ENCODE measurements around the gene GPC6.

The GPC6 gene

GRCh38 chr13:93752541-93752940 is 525.9 kb downstream of the GPC6 start:
- no peak for DNase-seq (ENCODE audit: low spot score in 2 of 2)
- Mint-ChIP-seq H3K4me3 (no peak overlapping the region), H3K4me1 (no peaks in the 10 kb centered on the region), H3K27ac (ENCODE audit: low read depth) (no peak overlapping the region), H3K36me3 (ENCODE audit: insufficient read depth) (no peaks in the 10 kb centered on the region), H3K9me3 (no peaks in the 10 kb centered on the region), H3K27me3 (no peaks in the 10 kb centered on the region)
- ATAC-seq (replicated peaks; ENCODE audit: extremely low read depth, poor library complexity, severe bottlenecking) = no peak

GRCh38 chr13:93753639-93754038 is 527.0 kb downstream of the GPC6 start:
- no peaks in the 10 kb centered on the region for H3K9me3 Mint-ChIP-seq
- no peak overlapping the region for H3K27ac Mint-ChIP-seq (ENCODE audit: low read depth)
- no peak for ATAC-seq (replicated peaks; ENCODE audit: extremely low read depth, poor library complexity, severe bottlenecking)
- DNase-seq (ENCODE audit: low spot score in 2 of 2) = no peak
- no peak overlapping the region for H3K4me3 Mint-ChIP-seq
- no peaks in the 10 kb centered on the region for H3K36me3 Mint-ChIP-seq (ENCODE audit: insufficient read depth)
- peaks cover under 1% of the 10 kb centered on the region for H3K4me1 Mint-ChIP-seq
- H3K27me3 Mint-ChIP-seq = no peaks in the 10 kb centered on the region

GRCh38 chr13:93755341-93755740 is 528.7 kb downstream of the GPC6 start:
- DNase-seq (ENCODE audit: low spot score in 2 of 2) (no peak), ATAC-seq (replicated peaks; ENCODE audit: extremely low read depth, poor library complexity, severe bottlenecking) (no peak)
- H3K4me1 Mint-ChIP-seq = peaks cover 6% of the 10 kb centered on the region
- H3K36me3 Mint-ChIP-seq (ENCODE audit: insufficient read depth) = no peaks in the 10 kb centered on the region
- H3K9me3 Mint-ChIP-seq = peaks cover 4% of the 10 kb centered on the region
- no peak overlapping the region for H3K27ac Mint-ChIP-seq (ENCODE audit: low read depth)
- no peak overlapping the region for H3K4me3 Mint-ChIP-seq
- H3K27me3 Mint-ChIP-seq = no peaks in the 10 kb centered on the region

GRCh38 chr13:93758575-93758974 is 532.0 kb downstream of the GPC6 start:
- no peak for DNase-seq (ENCODE audit: low spot score in 2 of 2)
- H3K4me1 Mint-ChIP-seq = peaks cover 6% of the 10 kb centered on the region
- H3K36me3 Mint-ChIP-seq (ENCODE audit: insufficient read depth) = no peaks in the 10 kb centered on the region
- H3K9me3 Mint-ChIP-seq = peaks cover 4% of the 10 kb centered on the region
- no peaks in the 10 kb centered on the region for H3K27me3 Mint-ChIP-seq
- ATAC-seq (replicated peaks; ENCODE audit: extremely low read depth, poor library complexity, severe bottlenecking) = no peak
- H3K4me3 Mint-ChIP-seq = no peak overlapping the region
- no peak overlapping the region for H3K27ac Mint-ChIP-seq (ENCODE audit: low read depth)

- Mint-ChIP-seq H3K9me3 (peaks cover 4% of the 10 kb centered on the region), H3K4me1 (peaks cover 6% of the 10 kb centered on the region), H3K27ac (ENCODE audit: low read depth) (no peak overlapping the region), H3K36me3 (ENCODE audit: insufficient read depth) (no peaks in the 10 kb centered on the region), H3K27me3 (no peaks in the 10 kb centered on the region), H3K4me3 (no peak overlapping the region)
- DNase-seq (ENCODE audit: low spot score in 2 of 2) (no peak), ATAC-seq (replicated peaks; ENCODE audit: extremely low read depth, poor library complexity, severe bottlenecking) (no peak)
Observed at GRCh38 chr13:93762708-93763426, 536.3 kb downstream of the GPC6 start.

GRCh38 chr13:93765062-93765461 is 538.5 kb downstream of the GPC6 start:
- DNase-seq (ENCODE audit: low spot score in 2 of 2) (no peak), ATAC-seq (replicated peaks; ENCODE audit: extremely low read depth, poor library complexity, severe bottlenecking) (no peak)
- Mint-ChIP-seq H3K27me3 (no peaks in the 10 kb centered on the region), H3K4me3 (no peak overlapping the region), H3K4me1 (no peaks in the 10 kb centered on the region), H3K27ac (ENCODE audit: low read depth) (no peak overlapping the region), H3K36me3 (ENCODE audit: insufficient read depth) (no peaks in the 10 kb centered on the region), H3K9me3 (no peaks in the 10 kb centered on the region)

- no peaks in the 10 kb centered on the region for H3K27me3 Mint-ChIP-seq
- no peaks in the 10 kb centered on the region for H3K9me3 Mint-ChIP-seq
- H3K4me3 Mint-ChIP-seq = no peak overlapping the region
- no peak overlapping the region for H3K27ac Mint-ChIP-seq (ENCODE audit: low read depth)
- H3K36me3 Mint-ChIP-seq (ENCODE audit: insufficient read depth) = no peaks in the 10 kb centered on the region
- ATAC-seq (replicated peaks; ENCODE audit: extremely low read depth, poor library complexity, severe bottlenecking) (no peak), DNase-seq (ENCODE audit: low spot score in 2 of 2) (no peak)
- no peaks in the 10 kb centered on the region for H3K4me1 Mint-ChIP-seq
Observed at GRCh38 chr13:93765811-93766210, 539.2 kb downstream of the GPC6 start.

- ATAC-seq (replicated peaks; ENCODE audit: extremely low read depth, poor library complexity, severe bottlenecking) (no peak), DNase-seq (ENCODE audit: low spot score in 2 of 2) (no peak)
- no peak overlapping the region for H3K4me3 Mint-ChIP-seq
- H3K36me3 Mint-ChIP-seq (ENCODE audit: insufficient read depth) = no peaks in the 10 kb centered on the region
- no peak overlapping the region for H3K27ac Mint-ChIP-seq (ENCODE audit: low read depth)
- no peaks in the 10 kb centered on the region for H3K4me1 Mint-ChIP-seq
- no peaks in the 10 kb centered on the region for H3K9me3 Mint-ChIP-seq
- no peaks in the 10 kb centered on the region for H3K27me3 Mint-ChIP-seq
Observed at GRCh38 chr13:93766719-93767118, 540.1 kb downstream of the GPC6 start.

- DNase-seq (ENCODE audit: low spot score in 2 of 2) = no peak
- no peak for ATAC-seq (replicated peaks; ENCODE audit: extremely low read depth, poor library complexity, severe bottlenecking)
- H3K9me3 Mint-ChIP-seq = no peaks in the 10 kb centered on the region
- no peak overlapping the region for H3K4me3 Mint-ChIP-seq
- no peaks in the 10 kb centered on the region for H3K4me1 Mint-ChIP-seq
- no peaks in the 10 kb centered on the region for H3K36me3 Mint-ChIP-seq (ENCODE audit: insufficient read depth)
- no peaks in the 10 kb centered on the region for H3K27me3 Mint-ChIP-seq
- no peak overlapping the region for H3K27ac Mint-ChIP-seq (ENCODE audit: low read depth)
Observed at GRCh38 chr13:93767180-93767916, 540.7 kb downstream of the GPC6 start.

- ATAC-seq (replicated peaks; ENCODE audit: extremely low read depth, poor library complexity, severe bottlenecking) (no peak), DNase-seq (ENCODE audit: low spot score in 2 of 2) (no peak)
- H3K27me3 Mint-ChIP-seq = no peaks in the 10 kb centered on the region
- H3K36me3 Mint-ChIP-seq (ENCODE audit: insufficient read depth) = no peaks in the 10 kb centered on the region
- H3K27ac Mint-ChIP-seq (ENCODE audit: low read depth) = no peak overlapping the region
- H3K9me3 Mint-ChIP-seq = no peaks in the 10 kb centered on the region
- H3K4me1 Mint-ChIP-seq = no peaks in the 10 kb centered on the region
- no peak overlapping the region for H3K4me3 Mint-ChIP-seq
Observed at GRCh38 chr13:93767917-93768409, 541.4 kb downstream of the GPC6 start.

- ATAC-seq (replicated peaks; ENCODE audit: extremely low read depth, poor library complexity, severe bottlenecking) (no peak), DNase-seq (ENCODE audit: low spot score in 2 of 2) (no peak)
- no peaks in the 10 kb centered on the region for H3K27me3 Mint-ChIP-seq
- no peak overlapping the region for H3K4me3 Mint-ChIP-seq
- H3K4me1 Mint-ChIP-seq = no peaks in the 10 kb centered on the region
- no peak overlapping the region for H3K27ac Mint-ChIP-seq (ENCODE audit: low read depth)
- no peaks in the 10 kb centered on the region for H3K9me3 Mint-ChIP-seq
- no peaks in the 10 kb centered on the region for H3K36me3 Mint-ChIP-seq (ENCODE audit: insufficient read depth)
Observed at GRCh38 chr13:93769101-93769500, 542.5 kb downstream of the GPC6 start.

GRCh38 chr13:93769607-93770006 is 543.0 kb downstream of the GPC6 start:
- DNase-seq (ENCODE audit: low spot score in 2 of 2) (no peak), ATAC-seq (replicated peaks; ENCODE audit: extremely low read depth, poor library complexity, severe bottlenecking) (no peak)
- Mint-ChIP-seq H3K4me1 (no peaks in the 10 kb centered on the region), H3K27me3 (no peaks in the 10 kb centered on the region), H3K4me3 (no peak overlapping the region), H3K27ac (ENCODE audit: low read depth) (no peak overlapping the region), H3K36me3 (ENCODE audit: insufficient read depth) (no peaks in the 10 kb centered on the region), H3K9me3 (no peaks in the 10 kb centered on the region)

GRCh38 chr13:93771227-93771626 is 544.6 kb downstream of the GPC6 start:
- Mint-ChIP-seq H3K9me3 (no peaks in the 10 kb centered on the region), H3K27me3 (no peaks in the 10 kb centered on the region), H3K4me1 (no peaks in the 10 kb centered on the region), H3K36me3 (ENCODE audit: insufficient read depth) (no peaks in the 10 kb centered on the region), H3K4me3 (no peak overlapping the region), H3K27ac (ENCODE audit: low read depth) (no peak overlapping the region)
- DNase-seq (ENCODE audit: low spot score in 2 of 2) (no peak), ATAC-seq (replicated peaks; ENCODE audit: extremely low read depth, poor library complexity, severe bottlenecking) (no peak)

Measured in central memory CD8-positive, alpha-beta T cell (primary cell).